GM18873 (cell line): ENCODE results near the gene VAV3.

Experiments used
- ATAC-seq: cut with Tn5 transposase; IDR thresholded peaks from one replicate; pipeline ENCODE4 v1.9.1; 2021; ENCODE audit warnings: mild to moderate bottlenecking, moderate library complexity, moderate number of reproducible peaks; ENCODE audit not compliant: unreplicated experiment, low FRiP score

Gene VAV3

DNA sequence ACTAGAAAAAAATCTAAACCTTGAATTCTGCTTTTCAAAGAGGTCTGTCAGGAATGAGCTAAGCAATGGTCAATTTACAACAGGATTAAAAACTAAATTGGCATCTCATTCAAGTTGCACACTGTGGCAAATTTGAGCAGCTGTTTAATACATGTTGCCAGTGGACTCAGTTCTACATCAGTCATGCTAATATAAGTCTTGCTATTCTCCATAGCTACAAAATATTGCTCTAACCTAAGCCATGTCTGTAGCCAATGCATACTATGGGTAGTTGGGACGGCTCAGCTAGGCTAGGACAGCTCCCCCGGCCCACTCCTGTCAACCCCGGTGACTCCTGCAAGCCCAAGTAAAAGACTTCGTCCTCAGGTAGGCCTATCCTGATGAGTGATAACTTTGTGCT is 10.9 kb upstream of the VAV3 start:
- no peak for ATAC-seq

DNA sequence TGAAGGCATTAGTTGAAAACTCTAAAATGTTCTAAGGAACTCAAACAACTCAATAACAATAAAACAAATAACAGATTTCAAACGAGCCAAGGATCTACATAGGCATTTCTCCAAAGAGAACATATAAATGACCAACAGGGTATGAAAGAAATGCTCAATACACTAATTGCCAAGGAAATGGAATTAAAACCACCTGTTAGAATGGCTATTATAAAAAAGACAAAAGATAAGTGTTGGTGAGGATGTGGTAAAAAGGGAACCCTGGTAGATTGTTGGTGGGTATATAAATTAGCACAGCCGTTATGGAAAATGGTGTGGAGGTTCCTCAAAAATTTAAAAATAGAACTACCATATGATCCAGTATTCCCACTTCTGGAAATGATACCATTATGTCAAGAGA is 9.1 kb upstream of the VAV3 start:
- ATAC-seq = no peak

DNA sequence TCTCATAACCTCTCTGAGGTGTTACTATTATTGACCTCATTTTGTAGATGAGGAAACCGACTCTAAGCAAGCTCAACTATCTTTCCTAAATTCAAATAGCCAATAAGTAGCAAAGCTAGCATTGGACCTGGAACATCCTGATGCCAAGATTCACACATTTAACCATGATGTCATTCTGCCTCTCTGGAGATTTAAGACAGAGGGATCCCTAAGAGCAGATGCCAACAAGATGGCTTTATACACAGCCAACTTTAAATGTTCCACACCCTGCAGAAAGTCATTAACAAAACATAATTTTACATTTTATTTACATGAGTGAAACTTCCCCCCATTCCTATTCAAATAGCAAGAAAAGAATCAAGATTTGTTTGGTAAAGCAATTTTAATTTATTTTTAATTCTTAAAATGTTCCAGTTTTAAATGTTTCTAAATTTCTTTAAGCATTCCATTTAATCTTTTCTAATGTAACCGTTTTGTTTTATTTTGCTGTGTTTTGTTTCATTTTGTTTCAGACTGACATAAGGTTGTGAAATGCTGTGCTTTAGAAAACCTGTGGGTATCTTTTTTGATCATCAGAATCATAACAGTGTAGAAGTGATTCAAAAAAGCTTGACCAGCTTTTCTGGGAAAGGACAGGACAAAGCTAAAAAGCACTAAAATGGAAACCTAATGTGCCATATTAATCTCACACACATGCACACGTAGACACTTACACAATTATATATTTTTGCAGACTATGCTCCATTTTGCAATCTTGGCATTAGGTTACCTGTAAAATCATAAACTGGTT is 7.6 kb upstream of the VAV3 start:
- ATAC-seq = no peak

DNA sequence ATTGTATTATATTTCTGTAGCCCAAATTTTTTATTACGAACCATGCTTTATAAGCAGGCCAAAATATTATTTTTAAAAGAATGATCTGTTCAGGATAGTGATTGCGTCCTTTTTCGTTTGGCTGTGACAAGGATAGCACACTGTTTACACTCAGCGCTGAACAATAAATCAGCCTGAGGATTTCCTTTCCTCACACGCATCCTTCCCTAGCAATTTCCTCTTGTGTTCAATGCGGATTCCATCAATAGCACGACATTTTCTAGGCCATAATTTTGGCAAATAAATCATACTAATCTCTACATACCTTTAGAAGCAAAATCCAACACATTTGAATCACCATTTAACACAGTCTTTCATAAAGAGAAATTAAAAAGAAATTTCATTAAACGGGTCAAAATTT is 1.6 kb upstream of the VAV3 start:
- ATAC-seq = no peak

DNA sequence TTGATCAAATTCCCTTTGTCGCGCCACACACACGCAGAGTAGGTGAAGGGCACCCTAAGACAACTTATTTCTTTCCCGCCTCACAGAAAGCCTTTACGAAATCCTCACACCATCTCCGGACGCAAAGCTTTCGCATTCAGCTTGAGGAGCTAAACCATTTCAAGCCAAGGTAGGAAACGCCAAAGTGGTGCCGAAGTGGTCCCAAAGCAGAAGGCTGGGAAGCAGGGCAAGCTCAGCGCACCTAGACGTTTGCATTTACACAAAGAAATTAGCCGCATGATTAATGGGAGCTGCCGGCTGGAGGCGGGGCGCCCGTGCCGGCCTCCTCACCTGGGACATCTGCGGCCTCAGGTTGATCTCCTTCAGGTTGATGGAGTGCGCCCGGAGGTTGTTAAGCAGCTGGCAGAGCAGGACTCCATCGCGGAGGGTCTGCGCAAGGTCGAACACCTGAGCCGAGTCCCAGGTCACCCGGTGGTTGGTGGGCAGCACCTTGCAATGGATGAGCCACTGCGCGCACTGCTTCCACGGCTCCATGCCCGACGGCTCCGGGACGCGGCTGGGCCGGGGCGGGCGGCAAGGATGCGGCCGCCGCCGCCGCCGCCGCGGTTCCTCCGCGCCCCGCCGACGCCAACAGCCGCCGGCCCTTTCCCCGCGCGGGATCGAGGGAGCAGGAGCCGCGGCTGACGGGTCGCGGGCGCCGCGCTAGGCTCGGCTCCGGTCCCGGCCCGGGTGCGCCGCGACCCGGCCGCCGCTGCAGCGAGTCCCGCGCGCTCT is 457 bp downstream of the VAV3 start:
- ATAC-seq = no peak

DNA sequence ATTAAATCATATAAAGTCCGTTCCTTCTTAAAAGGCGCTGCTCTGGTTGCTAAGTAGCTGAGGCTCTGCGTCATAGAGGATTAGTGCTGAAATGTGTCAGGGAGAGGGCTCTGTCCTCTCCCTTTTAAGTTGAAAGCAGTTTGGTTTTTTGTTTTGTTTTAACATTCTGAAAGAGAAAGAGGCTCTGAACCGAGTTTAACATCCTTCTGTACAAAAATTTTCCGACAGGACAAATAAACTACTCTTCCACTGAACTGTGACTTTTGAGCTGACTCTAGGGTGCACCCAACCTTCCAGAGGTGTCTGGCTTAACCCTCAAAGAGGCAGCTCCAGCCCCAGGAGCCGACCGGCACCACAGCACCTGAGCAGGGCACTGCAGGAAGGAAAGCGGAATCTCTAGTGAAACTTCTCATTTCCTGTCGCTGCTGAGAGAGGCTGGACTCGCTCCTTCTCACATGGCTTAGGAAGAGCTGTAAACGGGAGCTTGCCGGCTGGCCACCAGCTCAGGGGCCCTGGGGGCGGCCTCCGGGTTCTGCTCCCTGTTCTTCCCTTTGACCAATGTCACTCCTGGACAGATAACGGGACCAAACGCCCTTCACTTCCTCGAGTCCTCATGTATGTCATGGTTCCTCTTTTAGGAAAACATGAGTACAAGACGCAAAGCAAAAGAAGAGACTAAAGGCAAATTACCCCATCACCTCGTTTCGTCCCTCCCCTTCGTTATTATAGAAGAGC is 1.2 kb downstream of the VAV3 start:
- ATAC-seq = peak; percentile 85

DNA sequence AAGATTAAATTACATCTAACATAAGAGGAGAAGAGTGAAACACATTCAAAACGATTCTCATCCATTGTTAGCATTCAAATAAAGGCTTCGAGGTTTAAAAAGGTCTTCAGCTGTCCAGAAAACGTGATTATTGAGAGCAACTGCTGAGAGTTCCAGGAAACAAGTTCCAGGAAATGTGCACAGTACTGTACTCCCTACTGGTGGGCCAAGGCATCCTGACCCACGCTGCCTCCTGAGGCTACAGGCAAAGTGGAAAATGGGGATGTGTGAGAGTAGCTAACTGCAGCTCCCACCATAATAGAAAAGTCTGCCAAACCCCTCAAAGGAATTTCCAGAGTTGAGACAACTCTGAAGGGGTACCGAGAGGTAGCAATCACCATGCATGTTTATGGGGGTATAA is 2.0 kb downstream of the VAV3 start:
- no peak for ATAC-seq

DNA sequence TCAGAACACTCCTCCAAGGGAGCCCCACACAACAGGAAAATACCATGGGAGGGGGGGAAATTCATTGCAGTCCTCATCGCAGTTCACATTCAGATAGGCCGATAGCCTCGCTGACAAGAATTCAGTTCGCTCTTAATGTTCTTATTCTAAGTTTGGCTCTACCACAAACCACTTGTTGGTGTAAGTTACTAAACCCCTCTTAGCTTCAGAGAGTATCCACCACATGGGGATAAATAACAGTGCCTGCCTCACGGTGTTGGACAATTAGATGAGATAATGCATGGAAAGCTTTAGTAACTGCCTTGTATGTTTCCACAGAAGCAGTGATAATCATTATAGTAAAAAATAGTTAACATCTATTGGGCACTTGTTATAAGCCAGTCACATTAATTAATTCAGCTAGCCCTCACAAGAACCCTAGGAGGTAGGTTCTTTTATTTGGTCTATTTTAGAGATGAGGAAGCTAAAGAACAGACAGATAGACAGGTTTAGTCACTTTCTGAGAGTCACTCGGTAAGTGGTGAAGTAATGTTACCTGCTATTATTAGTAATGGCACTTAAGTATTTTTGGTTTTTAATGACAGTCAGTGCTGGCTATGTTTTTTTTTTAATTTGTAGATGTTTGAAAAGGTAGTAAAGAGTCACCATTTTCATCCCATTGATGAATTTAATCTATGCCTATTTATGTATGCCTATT is 10.1 kb downstream of the VAV3 start:
- no peak for ATAC-seq

DNA sequence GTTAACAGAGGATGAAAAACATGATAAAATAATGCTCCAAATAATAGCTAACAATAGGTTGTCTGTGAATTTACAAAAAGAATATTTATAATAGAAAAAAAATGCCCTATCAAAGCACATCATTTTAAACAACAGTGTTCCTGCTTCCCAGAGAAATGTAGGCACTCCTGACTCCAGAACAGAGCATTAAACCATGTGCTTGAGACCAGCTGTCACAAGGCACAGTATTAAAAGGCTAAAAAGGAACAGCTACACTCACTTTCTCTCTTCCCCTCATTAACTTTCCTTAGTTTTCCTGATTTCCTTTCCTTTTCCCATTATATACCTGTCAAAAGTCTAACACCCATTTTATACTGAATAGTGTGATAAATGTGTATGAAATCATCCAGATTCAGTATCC is 10.9 kb downstream of the VAV3 start:
- ATAC-seq = no peak

DNA sequence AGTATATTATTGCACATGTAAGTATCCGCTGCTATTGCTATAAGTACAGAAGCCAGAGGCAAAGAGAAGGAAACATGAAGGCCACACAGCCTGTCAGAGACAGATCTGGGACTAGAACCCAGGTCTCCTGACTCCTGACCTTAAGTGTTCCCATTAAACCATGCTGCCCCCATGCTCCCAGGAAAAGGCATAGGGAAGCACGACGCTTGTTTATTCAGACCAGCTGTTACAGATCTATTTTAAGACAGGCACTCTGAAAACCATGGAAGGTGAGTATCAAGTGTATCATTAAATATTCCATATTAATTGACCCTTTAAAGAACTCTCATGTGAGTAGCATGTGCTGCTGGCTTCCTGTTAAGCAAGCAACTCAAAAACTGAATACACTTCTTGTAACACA is 11.4 kb downstream of the VAV3 start:
- no peak for ATAC-seq

DNA sequence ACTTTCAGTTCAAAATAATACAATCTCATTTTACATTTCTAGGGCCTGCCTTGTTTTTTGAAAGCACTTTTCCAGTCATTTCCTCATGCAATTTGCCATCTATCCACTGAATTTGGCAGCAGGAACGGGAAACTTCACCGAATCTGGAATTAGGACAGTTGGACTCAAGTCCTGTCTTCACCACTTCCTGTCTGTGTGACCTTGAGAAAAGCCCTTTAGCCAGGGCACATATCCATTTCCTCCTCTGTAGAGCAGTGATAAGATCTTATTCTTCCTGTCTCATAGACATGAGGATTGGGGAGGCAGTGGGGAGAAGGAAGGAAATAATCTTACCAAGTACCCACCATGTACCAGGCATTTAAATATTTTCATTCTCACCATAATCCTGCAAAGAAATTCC is 12.0 kb downstream of the VAV3 start:
- ATAC-seq = no peak

DNA sequence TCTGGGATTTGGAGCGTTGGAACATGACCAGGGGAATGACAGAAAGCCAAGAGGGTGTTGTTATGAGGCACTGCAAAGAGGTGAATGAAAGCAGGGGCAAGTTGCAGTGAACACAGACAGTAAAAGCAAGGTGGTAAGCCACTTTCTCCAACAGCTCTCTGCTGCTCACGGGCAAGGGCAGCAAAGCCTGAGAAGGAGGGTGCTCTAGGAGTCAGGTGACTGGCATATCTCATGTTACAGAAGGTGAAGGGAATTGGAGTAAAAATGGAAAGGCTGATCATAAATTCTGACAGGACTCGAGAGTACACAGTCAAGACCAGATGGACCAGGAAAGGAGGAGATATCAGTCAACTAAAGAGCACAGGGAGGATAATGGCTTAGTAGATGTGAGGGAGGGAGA is 14.5 kb downstream of the VAV3 start:
- ATAC-seq = no peak

DNA sequence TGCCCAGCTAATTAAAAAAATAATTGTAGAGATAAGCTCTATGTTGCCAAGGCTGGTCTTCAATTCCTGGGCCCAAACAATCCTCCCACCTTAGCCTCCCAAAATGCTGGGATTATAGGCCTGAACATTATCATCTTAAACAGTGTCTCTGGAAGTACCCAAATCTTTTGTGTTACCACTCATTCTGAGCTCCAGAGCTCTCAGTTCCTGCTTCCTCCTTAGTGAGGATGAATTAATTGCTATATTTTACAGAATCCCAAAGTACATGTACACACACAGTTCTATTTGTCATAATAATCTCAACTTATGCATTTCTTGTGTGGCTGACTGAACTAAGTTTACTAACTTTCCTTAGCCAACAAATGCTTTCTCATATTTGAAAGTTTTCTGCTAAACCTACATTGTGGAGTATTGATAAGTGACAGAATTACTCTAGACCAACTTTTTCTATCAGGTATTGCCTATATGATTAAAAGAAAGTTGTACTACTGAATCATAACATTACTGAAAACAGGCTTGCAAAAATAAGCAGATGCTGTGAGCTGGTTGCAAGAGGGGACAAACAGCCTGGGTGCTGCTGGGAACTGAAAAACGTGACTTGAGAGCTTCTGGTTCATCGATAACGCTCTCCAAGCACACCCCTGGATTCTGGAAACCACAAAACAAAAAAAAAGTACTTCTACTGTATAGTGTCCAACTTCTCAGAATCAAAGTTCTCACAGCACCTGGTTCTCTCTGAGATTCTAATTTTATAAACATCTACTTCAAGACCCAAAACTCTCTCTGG is 15.3 kb downstream of the VAV3 start:
- ATAC-seq = peak; percentile 43

DNA sequence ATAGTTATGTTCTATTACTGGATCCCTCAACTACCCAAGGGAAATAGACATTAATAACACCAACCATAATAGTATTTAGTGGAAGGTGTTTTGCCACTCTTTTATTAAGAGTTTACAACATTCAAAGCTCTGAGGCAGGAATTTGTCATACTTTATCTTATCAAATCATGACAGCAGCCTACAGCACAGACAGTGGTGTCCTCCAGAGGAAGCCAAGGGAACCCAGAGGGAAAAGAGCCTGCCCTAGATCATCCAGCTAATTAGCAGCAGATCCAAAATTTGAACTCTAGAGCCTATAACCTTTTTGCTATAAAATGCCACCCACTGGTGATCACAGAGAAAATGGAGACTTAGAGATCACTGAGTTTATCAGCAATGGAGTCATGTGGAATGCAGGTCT is 18.2 kb downstream of the VAV3 start:
- ATAC-seq = no peak

DNA sequence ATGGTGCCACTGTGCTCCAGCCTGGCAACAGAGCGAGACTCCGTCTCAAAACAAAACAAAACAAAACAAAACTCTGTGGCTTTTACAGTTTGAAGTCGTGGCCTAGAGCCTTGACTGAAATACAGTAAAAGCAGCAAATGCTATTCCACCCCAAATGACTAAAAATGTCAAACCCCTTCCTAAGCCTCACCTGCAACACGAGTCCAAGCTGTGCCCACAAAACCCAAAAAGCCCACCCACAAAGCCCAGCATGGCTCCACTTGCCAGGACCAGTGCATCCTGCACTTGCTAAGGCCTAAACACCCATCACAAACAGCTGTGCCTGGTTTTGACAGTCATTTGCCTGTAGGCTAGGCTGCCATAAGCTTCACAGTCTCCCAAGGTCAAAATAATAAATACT is 21.3 kb downstream of the VAV3 start:
- no peak for ATAC-seq

DNA sequence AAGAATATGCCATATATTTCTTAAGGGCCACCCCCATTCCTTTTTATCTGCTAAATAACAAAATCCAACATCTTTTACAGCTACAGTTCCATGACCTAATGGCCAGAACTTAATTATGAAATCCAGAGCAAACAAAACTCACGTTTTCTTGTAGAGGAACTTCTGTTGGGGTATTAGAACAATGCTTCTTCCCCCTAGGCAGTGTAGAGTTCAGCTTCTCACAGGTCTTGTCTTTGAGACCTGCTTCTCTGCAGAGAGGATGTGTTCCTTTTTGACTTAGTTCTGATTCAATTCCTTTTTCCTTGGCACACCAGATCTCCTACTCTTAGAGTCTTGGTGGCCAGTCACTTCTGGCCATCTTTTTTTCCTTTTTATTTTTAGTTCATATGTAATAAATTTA is 22.2 kb downstream of the VAV3 start:
- ATAC-seq = no peak

DNA sequence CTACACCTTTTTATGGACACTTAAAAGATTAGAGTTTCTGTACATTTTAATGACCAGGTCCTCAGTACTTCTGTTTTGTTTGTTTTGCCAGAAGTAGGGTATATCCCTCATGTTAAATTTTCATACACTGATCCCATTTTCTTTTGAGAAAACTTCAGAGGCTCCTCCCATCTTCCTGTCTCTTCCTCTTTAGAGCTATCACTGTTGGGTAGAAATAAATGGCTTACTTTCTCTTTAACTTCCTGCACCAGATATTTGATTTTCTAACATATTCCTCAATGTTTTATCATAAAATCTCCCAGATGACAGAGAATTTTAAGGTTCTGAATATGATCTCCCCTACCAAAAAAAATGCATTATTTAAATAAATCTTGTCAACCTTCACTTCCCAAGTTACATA is 23.4 kb downstream of the VAV3 start:
- no peak for ATAC-seq

DNA sequence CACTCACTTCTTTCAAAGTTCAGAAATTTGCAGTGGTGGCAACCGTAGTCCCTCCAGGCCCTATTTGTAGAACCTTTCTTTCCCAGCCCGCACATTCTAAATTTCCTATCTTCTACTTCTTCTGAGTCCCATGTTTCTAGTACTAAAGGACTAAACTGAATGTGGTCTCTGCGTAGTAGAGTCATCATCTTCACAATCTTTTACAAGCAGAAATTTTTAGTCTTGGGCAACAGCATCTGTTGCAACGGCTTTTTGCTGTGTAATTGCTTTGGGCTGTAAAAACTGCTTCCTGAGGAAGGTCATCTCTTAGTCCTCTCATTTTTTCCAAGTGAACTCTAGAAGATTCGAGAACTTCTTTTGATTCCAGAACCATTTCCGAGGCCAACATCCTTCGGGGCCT is 23.9 kb downstream of the VAV3 start:
- no peak for ATAC-seq

DNA sequence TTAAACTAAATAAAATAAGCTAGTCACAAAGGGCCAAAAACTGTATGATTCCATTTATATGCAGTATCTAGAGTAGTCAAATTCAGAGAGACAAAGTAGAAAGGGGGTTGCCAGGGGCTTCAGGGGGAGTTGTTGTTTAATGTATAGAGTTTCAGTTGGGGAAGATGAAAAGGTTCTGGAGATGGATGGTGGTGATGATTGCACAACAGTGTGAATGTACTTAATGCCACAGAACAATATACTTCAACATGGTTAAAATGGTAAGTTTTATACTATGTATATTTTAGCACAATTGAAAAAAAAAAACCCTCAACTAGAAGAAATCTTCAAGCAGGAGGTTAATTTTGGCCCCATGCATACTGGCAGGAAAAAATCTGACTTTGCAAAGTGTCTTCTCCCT is 24.3 kb downstream of the VAV3 start:
- no peak for ATAC-seq

DNA sequence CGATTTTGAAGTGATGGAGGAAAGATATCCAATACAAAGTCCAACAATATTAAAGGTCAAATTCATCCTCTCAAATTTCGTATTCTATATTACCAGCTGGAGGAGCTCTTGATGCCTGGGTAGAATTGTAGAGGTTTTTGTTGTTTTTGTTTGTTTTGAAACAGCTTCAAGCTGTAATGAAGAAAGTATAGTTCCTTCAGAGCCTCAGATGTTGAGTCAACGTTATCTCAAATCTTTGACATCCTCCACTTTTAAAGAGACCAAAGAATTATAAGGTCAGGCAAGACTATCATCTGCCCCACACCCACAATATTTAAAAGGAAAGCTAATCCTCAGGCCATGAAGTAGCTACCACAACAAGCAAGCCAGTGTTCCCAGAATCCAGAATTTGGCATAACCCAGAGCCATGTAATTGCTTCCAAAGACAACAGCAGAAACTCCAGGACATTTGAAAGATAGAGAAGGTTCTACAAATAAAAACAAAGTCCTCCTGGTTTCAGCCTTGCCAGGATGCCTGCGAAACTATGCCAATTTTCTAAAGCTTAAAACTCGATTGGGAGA is 24.9 kb downstream of the VAV3 start:
- no peak for ATAC-seq
